H9 (cell line): ENCODE measurements around the gene BNC1. TPM values are rescaled to one million over a fixed set of nuclear protein-coding genes. Genes with fewer than 3 reads are reported as not detected.

Experiments
- DNase-seq: peaks from one replicate; pipeline ENCODE4 v3.0.0-alpha.2; 2017
- H2AFZ ChIP-seq: one replicate; pipeline ENCODE4 v1.6.1; 2013; ENCODE audit warnings: mild to moderate bottlenecking, low read length, control low read depth, moderate library complexity
- H2AK5ac ChIP-seq: 2 replicates; pipeline ENCODE4 v1.6.1; 2013; ENCODE audit warnings: low read length, control low read depth, mixed read lengths; ENCODE audit not compliant: insufficient read length
- H2BK120ac ChIP-seq: one replicate; pipeline ENCODE4 v1.6.1; 2013; ENCODE audit warnings: low read depth, mild to moderate bottlenecking, low read length, control low read depth, inconsistent platforms; ENCODE audit not compliant: poor library complexity, severe bottlenecking
- H2BK12ac ChIP-seq: 2 replicates; pipeline ENCODE4 v1.6.1; 2013; ENCODE audit warnings: low read length, control low read depth, mixed read lengths, low read depth; ENCODE audit not compliant: insufficient read length
- H2BK15ac ChIP-seq: 2 replicates; pipeline ENCODE4 v1.6.1; 2013; ENCODE audit warnings: low read depth, low read length, control low read depth
- H2BK20ac ChIP-seq: one replicate; pipeline ENCODE4 v1.6.1; 2013; ENCODE audit warnings: low read depth, mild to moderate bottlenecking, low read length, control low read depth, inconsistent platforms; ENCODE audit not compliant: poor library complexity, severe bottlenecking
- H2BK5ac ChIP-seq: 2 replicates; pipeline ENCODE4 v1.6.1; 2013; ENCODE audit warnings: low read length, control low read depth, mixed read lengths; ENCODE audit not compliant: insufficient read length
- H3K14ac ChIP-seq: 2 replicates; pipeline ENCODE4 v1.6.1; 2013; ENCODE audit warnings: low read length, control low read depth; ENCODE audit not compliant: insufficient read depth
- H3K18ac ChIP-seq: 2 replicates; pipeline ENCODE4 v1.6.1; 2013; ENCODE audit warnings: low read depth, mild to moderate bottlenecking, mixed read lengths, low read length, control low read depth; ENCODE audit not compliant: insufficient read length
- H3K23ac ChIP-seq: 2 replicates; pipeline ENCODE4 v1.6.1; 2013; ENCODE audit warnings: low read length, control low read depth, mixed read lengths, low read depth; ENCODE audit not compliant: insufficient read length
- H3K23me2 ChIP-seq: 2 replicates; pipeline ENCODE4 v1.6.1; 2013; ENCODE audit warnings: low read depth, mild to moderate bottlenecking, mixed read lengths, low read length, control low read depth; ENCODE audit not compliant: insufficient read length, poor library complexity, severe bottlenecking
- H3K27ac ChIP-seq: 2 replicates; pipeline ENCODE4 v1.5.1; 2013; ENCODE audit warnings: low read length, control low read depth, mixed read lengths, low read depth; ENCODE audit not compliant: insufficient read length
- H3K27me3 ChIP-seq: 2 replicates; pipeline ENCODE4 v1.6.1; 2013; ENCODE audit warnings: low read length, control low read depth, inconsistent platforms; ENCODE audit not compliant: insufficient read depth
- H3K4ac ChIP-seq: 2 replicates; pipeline ENCODE4 v1.6.1; 2013; ENCODE audit warnings: low read depth, mild to moderate bottlenecking, control low read depth, inconsistent platforms, low read length, moderate library complexity
- H3K4me1 ChIP-seq: 2 replicates; pipeline ENCODE4 v1.6.1; 2013; ENCODE audit warnings: low read length, control low read depth, inconsistent platforms; ENCODE audit not compliant: insufficient read depth
- H3K4me2 ChIP-seq: 2 replicates; pipeline ENCODE4 v1.6.1; 2013; ENCODE audit warnings: low read length, control low read depth, mixed read lengths; ENCODE audit not compliant: insufficient read length, insufficient read depth
- H3K56ac ChIP-seq: 2 replicates; pipeline ENCODE4 v1.6.1; 2013; ENCODE audit warnings: low read depth, mild to moderate bottlenecking, mixed read lengths, low read length, control low read depth; ENCODE audit not compliant: insufficient read length
- H3K79me1 ChIP-seq: 2 replicates; pipeline ENCODE4 v1.6.1; 2013; ENCODE audit warnings: low read depth, mild to moderate bottlenecking, moderate library complexity, low read length, control low read depth, inconsistent platforms; ENCODE audit not compliant: insufficient read depth, poor library complexity, severe bottlenecking
- H3K79me2 ChIP-seq: 2 replicates; pipeline ENCODE4 v1.6.1; 2013; ENCODE audit warnings: low read length, control low read depth, inconsistent platforms; ENCODE audit not compliant: insufficient read depth
- H3K9ac ChIP-seq: 2 replicates; pipeline ENCODE4 v1.6.1; 2013; ENCODE audit warnings: low read length, control low read depth, mixed read lengths; ENCODE audit not compliant: insufficient read length; ENCODE audit errors: extremely low read depth
- H3K9me3 ChIP-seq: one replicate; pipeline ENCODE4 v1.6.1; 2013; ENCODE audit warnings: low read depth, low read length, inconsistent platforms; ENCODE audit not compliant: control insufficient read depth
- H3T11ph ChIP-seq: one replicate; pipeline ENCODE4 v1.6.1; 2013; ENCODE audit warnings: mild to moderate bottlenecking, low read length, control low read depth, inconsistent platforms
- H4K20me1 ChIP-seq: one replicate; pipeline ENCODE4 v1.6.1; 2013; ENCODE audit not compliant: control insufficient read depth, insufficient read length, insufficient read depth
- H4K5ac ChIP-seq: 2 replicates; pipeline ENCODE4 v1.6.1; 2013; ENCODE audit warnings: low read depth, mild to moderate bottlenecking, mixed read lengths, low read length, control low read depth; ENCODE audit not compliant: insufficient read length
- H4K8ac ChIP-seq: replicated peaks from 2 replicates; pipeline ENCODE4 v1.6.1; 2013; ENCODE audit warnings: low read length, control low read depth, mixed read lengths, low read depth; ENCODE audit not compliant: insufficient read length
- H4K91ac ChIP-seq: 2 replicates; pipeline ENCODE4 v1.6.1; 2013; ENCODE audit warnings: low read depth, mild to moderate bottlenecking, moderate library complexity, mixed read lengths, low read length, control low read depth; ENCODE audit not compliant: insufficient read length
- H3K27ac Mint-ChIP-seq, 3 experiments: 2 replicates in 2 of 3; 3 replicates in 1 of 3; pipeline ENCODE4 v1.8.0; 2020 to 2021; ENCODE audit warnings: mixed read lengths in 3 of 3, mild to moderate bottlenecking in 1 of 3, moderate library complexity in 1 of 3
- H3K27me3 Mint-ChIP-seq: 2 replicates; pipeline ENCODE4 v1.8.0; 2021; ENCODE audit warnings: low read depth, mild to moderate bottlenecking, moderate library complexity, mixed read lengths
- H3K36me3 Mint-ChIP-seq, 3 experiments: 2 replicates in 2 of 3; 3 replicates in 1 of 3; pipeline ENCODE4 v1.8.0; 2020 to 2021; ENCODE audit warnings: low read depth in 3 of 3, mixed read lengths in 3 of 3; ENCODE audit not compliant: insufficient read depth in 1 of 3
- H3K4me1 Mint-ChIP-seq, 2 experiments: 2 replicates each; pipeline ENCODE4 v1.8.0; 2020; ENCODE audit warnings: mixed read lengths in 2 of 2
- H3K4me3 Mint-ChIP-seq, 2 experiments: 2 replicates in 1 of 2; 3 replicates in 1 of 2; pipeline ENCODE4 v1.8.0; 2020 to 2021; ENCODE audit warnings: mild to moderate bottlenecking in 2 of 2, mixed read lengths in 2 of 2, moderate library complexity in 1 of 2
- H3K9me3 Mint-ChIP-seq, 2 experiments: 2 replicates in 1 of 2; 3 replicates in 1 of 2; pipeline ENCODE4 v1.8.0; 2020; ENCODE audit warnings: mild to moderate bottlenecking in 2 of 2, mixed read lengths in 2 of 2, moderate library complexity in 1 of 2
- CTCF ChIP-seq: fragments of 200-600 bp; sonication (generic); conservative IDR thresholded peaks from 3 replicates; pipeline ENCODE4 v1.8.0; 2021; ENCODE audit warnings: antibody characterized with exemption, mild to moderate bottlenecking
- WGBS: extraction: QIAGEN DNeasy Blood & Tissue Kit; methylation state at CpG from one replicate; pipeline ENCODE4 v1.1.7; 2013; ENCODE audit warnings: missing lambda C conversion rate, low lambda C conversion rate, mixed read lengths; ENCODE audit not compliant: insufficient read length; ENCODE audit errors: extremely low coverage; 5-methylcytosine and 5-hydroxymethylcytosine counted together
- total RNA-seq: library from RNA; stranded (reverse); gene quantifications from 2 replicates; pipeline ENCODE4 v1.2.1, GENCODE V29; 2021

BNC1 gene
- total RNA-seq, 1 experiment from 2014 or later, result not detected

- H2BK5ac ChIP-seq, result no peak overlapping the region
- no peak overlapping the region for H3K4ac ChIP-seq
- peaks cover 4% of the 10 kb centered on the region for H3K23me2 ChIP-seq
- H3K4me1 Mint-ChIP-seq, result peaks cover 36 to 37% of the 10 kb centered on the region in 2 experiments
- no CpG with 5 or more reads among the region's 25 CpGs for WGBS
- H3K9me3 ChIP-seq, result no peaks in the 10 kb centered on the region
- no peak overlapping the region for H2BK12ac ChIP-seq
- no peak overlapping the region for H3T11ph ChIP-seq
- no peak overlapping the region for H2BK120ac ChIP-seq
- peaks cover 3% of the 10 kb centered on the region in 2 experiments; a peak in 2 of 5 replicates for H3K9me3 Mint-ChIP-seq
- H3K27me3 Mint-ChIP-seq, result no peaks in the 10 kb centered on the region
- peak overlapping the region; percentile 90 for H3K4me2 ChIP-seq
- peak overlapping the region; percentile 97 to 100 for H3K4me3 Mint-ChIP-seq
- H3K14ac ChIP-seq, result peak overlapping the region; percentile 81
- no peaks in the 10 kb centered on the region for H3K79me1 ChIP-seq
- H3K4me1 ChIP-seq, result peaks cover 2% of the 10 kb centered on the region; the same call in 1 of the 2 replicates
- peak overlapping the region; percentile 75 for H3K9ac ChIP-seq
- no peak overlapping the region for H2BK15ac ChIP-seq
- H3K79me2 ChIP-seq, result peaks cover 26% of the 10 kb centered on the region; the same call in 1 of the 2 replicates
- no peak overlapping the region for H3K56ac ChIP-seq
- H3K23ac ChIP-seq, result no peak overlapping the region
- H3K36me3 Mint-ChIP-seq, result peaks cover 0 to 3% (median 0%) of the 10 kb centered on the region in 3 experiments; a peak in 3 of 7 replicates
- H2BK20ac ChIP-seq, result no peak overlapping the region
- no peak overlapping the region for H4K5ac ChIP-seq
- H3K27ac ChIP-seq, result no peak overlapping the region
- H4K91ac ChIP-seq, result peak overlapping the region; percentile 57
- no peak overlapping the region for H2AFZ ChIP-seq
- no peaks in the 10 kb centered on the region for H3K27me3 ChIP-seq
- H4K20me1 ChIP-seq, result no peaks in the 10 kb centered on the region
- peak overlapping the region; percentile 73 for H3K18ac ChIP-seq
- no peak overlapping the region for H4K8ac ChIP-seq
- TF ChIP-seq CTCF, result no peak
- H3K27ac Mint-ChIP-seq, result peak overlapping the region; percentile 89 to 99 (median 99)
- H2AK5ac ChIP-seq, result no peak overlapping the region
- DNase-seq, result peak; percentile 34
These were observed 77.9 kb downstream of the BNC1 start for GRCh38 chr15:83206526-83207008.

Other genes with a start within 250 kb of the BNC1 start
- 42.7 and 43.3 TPM in 2 replicates for gene BTBD1, start 217.4 kb downstream of the BNC1 start, total RNA-seq
- 0.96 and 0.99 TPM in 2 replicates for gene TM6SF1, start 177.0 kb downstream of the BNC1 start, total RNA-seq
- gene HDGFL3, start 76.8 kb downstream of the BNC1 start, total RNA-seq, result 120 and 122 TPM in 2 replicates
- gene SH3GL3, start 162.7 kb upstream of the BNC1 start, total RNA-seq, result 11.0 and 11.2 TPM in 2 replicates